HepG2 (cell line): ENCODE data around the gene SMYD5. TPM values are rescaled to one million over a fixed set of nuclear protein-coding genes. Genes with fewer than 3 reads are reported as not detected.
A peak's percentile ranks its signal among the peaks of the same experiment; 100 is the strongest.

ENCODE experiments used
- ATAC-seq: fragments of 200-7000 bp; cut with Tn5 transposase; 3 replicates; pipeline ENCODE4 v1.9.1; 2020; ENCODE audit warnings: mild to moderate bottlenecking, moderate library complexity
- BruUV-seq: library from RNA; stranded (reverse); fragments of 400-500 nt; replicated peaks from 2 replicates; lab custom pipeline; 2021; lab: Mats Ljungman, UMichigan
- CTCF ChIA-PET: fragments of 300-600 bp; formaldehyde crosslinking; extraction: SDS; loops from one replicate; lab custom pipeline; 2021; ENCODE audit warnings: low total read pairs, inconsistent platforms, low intra/inter-chr PET ratio; lab: Yijun Ruan, JAX
- POLR2A ChIA-PET: fragments of 350-600 bp; sonication (Branson Sonifier 250); formaldehyde crosslinking; loops from one replicate; lab custom pipeline; 2020; ENCODE audit warnings: antibody characterized with exemption, inconsistent platforms; lab: Yijun Ruan, JAX
- DNase-seq: peaks from one replicate; pipeline ENCODE4 v3.0.0-alpha.2; 2015; ENCODE audit warnings: low spot score
- FAIRE-seq: peaks from 3 replicates; lab custom pipeline; 2011; peaks lifted over from hg19 to GRCh38; lab: Jason Lieb, UNC
- H2AFZ ChIP-seq: one replicate; pipeline ENCODE4 v1.6.1; 2011; ENCODE audit warnings: low read length, inconsistent platforms
- H3K27ac ChIP-seq: fragments of 300-600 bp; 3 replicates; pipeline ENCODE4 v1.8.0; 2011; ENCODE audit warnings: mixed run types, mild to moderate bottlenecking, mixed read lengths, low read length, inconsistent platforms; ENCODE audit not compliant: insufficient read depth; ENCODE audit errors: extremely low read length
- H3K27me3 ChIP-seq, 2 experiments: fragments of 200-600 bp in 1 of 2; 2 replicates in 1 of 2; 3 replicates in 1 of 2; pipeline versions ENCODE4 v1.6.0 to v1.8.0; 2011; ENCODE audit warnings: low read length in 2 of 2, mild to moderate bottlenecking in 2 of 2, moderate library complexity in 2 of 2, inconsistent platforms in 1 of 2; ENCODE audit not compliant: insufficient read depth in 2 of 2, control insufficient read depth in 1 of 2
- H3K36me3 ChIP-seq, 2 experiments: fragments of 200-600 bp in 1 of 2; replicated peaks in 1 of 2; 2 replicates in 1 of 2; 3 replicates in 1 of 2; pipeline versions ENCODE4 v1.5.1 to v1.8.0; 2011; ENCODE audit warnings: low read length in 2 of 2, inconsistent platforms in 1 of 2; ENCODE audit not compliant: insufficient read depth in 2 of 2, control insufficient read depth in 1 of 2
- H3K4me1 ChIP-seq: 2 replicates; pipeline ENCODE4 v1.5.1; 2012; ENCODE audit warnings: low read length, inconsistent platforms; ENCODE audit not compliant: insufficient read depth
- H3K4me2 ChIP-seq: 2 replicates; pipeline ENCODE4 v1.6.0; 2011; ENCODE audit warnings: low read depth, low read length, inconsistent platforms
- H3K4me3 ChIP-seq, 3 experiments: fragments of 200-600 bp in 1 of 3; sonication (generic), shearing (Covaris generic) in 1 of 3; replicated peaks in 1 of 3; 2 replicates each; pipeline ENCODE4 v1.5.1; 2011 to 2016; ENCODE audit warnings: low read length in 3 of 3, inconsistent platforms in 2 of 3, low read depth in 2 of 3, mild to moderate bottlenecking in 2 of 3, control low read depth in 1 of 3, mixed read lengths in 1 of 3; ENCODE audit not compliant: insufficient read depth in 1 of 3
- H3K79me2 ChIP-seq: one replicate; pipeline ENCODE4 v1.6.1; 2011; ENCODE audit warnings: low read length, inconsistent platforms; ENCODE audit not compliant: insufficient read depth
- H3K9ac ChIP-seq: 2 replicates; pipeline ENCODE4 v1.6.0; 2011; ENCODE audit warnings: mild to moderate bottlenecking, low read depth, low read length, inconsistent platforms; ENCODE audit not compliant: insufficient read depth
- H3K9me3 ChIP-seq: 2 replicates; pipeline ENCODE4 v1.5.1; 2012; ENCODE audit warnings: mild to moderate bottlenecking, low read length
- H4K20me1 ChIP-seq: 2 replicates; pipeline ENCODE4 v1.6.0; 2011; ENCODE audit warnings: inconsistent platforms, mild to moderate bottlenecking, low read length, moderate library complexity; ENCODE audit not compliant: insufficient read depth
- ATF7 ChIP-seq, 2 experiments: fragments of 450-650 bp in 1 of 2; sonication (generic) in 1 of 2; formaldehyde crosslinking in 1 of 2; IDR thresholded peaks; 2 replicates each; pipeline versions ENCODE4 v1.4.0 to v1.6.1; 2016 to 2020; ENCODE audit warnings: antibody characterized with exemption in 1 of 2, mild to moderate bottlenecking in 1 of 2, missing genetic modification reagents in 1 of 2
- CEBPB ChIP-seq: IDR thresholded peaks from 2 replicates; pipeline ENCODE4 v1.6.1; 2011; ENCODE audit warnings: low read depth, low read length, improper control_type of control experiment, borderline replicate concordance
- JUNB ChIP-seq: sonication (generic); formaldehyde crosslinking; IDR thresholded peaks from 2 replicates; pipeline ENCODE4 v1.8.0; 2022; ENCODE audit warnings: missing genetic modification reagents, mild to moderate bottlenecking, borderline replicate concordance
- JUND ChIP-seq: sonication (generic); formaldehyde crosslinking; IDR thresholded peaks from 2 replicates; pipeline ENCODE4 v1.8.0; 2022; ENCODE audit warnings: mild to moderate bottlenecking, missing genetic modification reagents
- SIN3A ChIP-seq: IDR thresholded peaks from 2 replicates; pipeline ENCODE4 v1.6.1; 2011; ENCODE audit warnings: low read depth, mild to moderate bottlenecking, control low read depth, low read length, borderline replicate concordance
- TCF7L2 ChIP-seq: IDR thresholded peaks from 2 replicates; pipeline ENCODE4 v1.6.1; 2011; ENCODE audit warnings: mild to moderate bottlenecking, low read depth, low read length, moderate library complexity
- TOPORS ChIP-seq: sonication (generic); formaldehyde crosslinking; IDR thresholded peaks from 2 replicates; pipeline ENCODE4 v1.8.0; 2023; ENCODE audit warnings: mild to moderate bottlenecking, missing genetic modification reagents
- WGBS: methylation state at CpG from one replicate; pipeline ENCODE4 v1.1.6; 2017; ENCODE audit warnings: low lambda C conversion rate; 5-methylcytosine and 5-hydroxymethylcytosine counted together
- in situ Hi-C: cut with HindIII; loops from 2 replicates; pipeline ENCODE4 v1.10.0; 2017; ENCODE audit warnings: low pct_unique_long_range_greater_than_20kb; ENCODE audit not compliant: extremely low pct_ligation_motif_present
- intact Hi-C: fragments of 100-400 bp; cut with micrococcal nuclease; formaldehyde crosslinking; loops from one replicate; pipeline ENCODE4 v1.10.0; 2022; ENCODE audit not compliant: unreplicated experiment
- polyA plus RNA-seq, 8 experiments: library from polyadenylated mRNA; depleted of rRNA in 3 of 8; stranded (reverse) in 7 of 8; unstranded in 1 of 8; fragments of >200 nt; fragmentation: Illumina TruSeq in 4 of 8; extraction: Trizol in 4 of 8; gene quantifications; 2 replicates each; pipeline versions ENCODE4 v1.2.1 to v1.2.3, GENCODE V29; 2011 to 2016; ENCODE audit warnings: low read depth in 4 of 8, missing spikeins in 1 of 8, mixed read lengths in 1 of 8; ENCODE audit not compliant: insufficient read depth in 1 of 8
- total RNA-seq, 5 experiments: library from RNA; depleted of rRNA; stranded (reverse); fragments of >200 nt; fragmentation: Illumina TruSeq; extraction: Trizol; gene quantifications; 2 replicates each; pipeline ENCODE4 v1.2.3, GENCODE V29; 2016; ENCODE audit warnings: low read depth in 1 of 5
- TF ChIP-seq, protein P1 (sequence below): sonication (generic); formaldehyde crosslinking; IDR thresholded peaks from 2 replicates; pipeline ENCODE4 v1.4.0; 2020; ENCODE audit warnings: missing genetic modification reagents
- TF ChIP-seq, protein P2 (sequence below): IDR thresholded peaks from 2 replicates; pipeline ENCODE4 v1.6.1; 2016; ENCODE audit warnings: missing compliant biosample characterization, missing genetic modification reagents, borderline replicate concordance

The SMYD5 gene
- total and polyA plus RNA-seq, 2 of the 13 experiments (the other 11 are each of a cell fraction or from before 2014, with no cell fraction given) = 55.8 to 70.4 TPM

DNA sequence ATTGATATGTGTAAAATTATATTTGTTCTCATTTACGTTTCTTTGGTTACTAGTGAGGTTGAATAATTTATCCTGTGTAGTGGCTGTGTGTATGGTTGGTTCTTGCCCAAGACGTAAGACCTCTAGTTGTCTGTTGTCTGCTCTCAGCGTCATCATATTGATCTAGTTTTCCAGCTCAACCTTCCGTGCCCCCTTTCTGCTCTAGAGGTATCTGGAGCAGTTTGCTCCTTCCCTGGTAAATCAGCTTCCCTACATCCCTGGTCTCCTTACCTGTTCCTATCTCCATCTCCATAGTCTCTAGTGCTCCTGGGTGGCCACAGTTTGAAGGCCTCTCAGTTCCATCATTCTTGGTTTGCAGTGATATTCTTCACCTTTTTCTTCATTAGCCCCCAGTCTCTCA lies 1.2 kb downstream of the SMYD5 start:
- Histone ChIP-seq H3K4me1 (peaks cover 50% of the 10 kb centered on the region), H3K9ac (peak overlapping the region; percentile 96), H4K20me1 (peaks cover 12% of the 10 kb centered on the region; the same call in 1 of the 2 replicates), H3K27ac (peak overlapping the region; percentile 92), H2AFZ (no peak overlapping the region), H3K36me3 (peaks cover 8 to 27% of the 10 kb centered on the region in 2 experiments), H3K27me3 (no peaks in the 10 kb centered on the region), H3K4me3 (peak overlapping the region; percentile 86 to 93 (median 91)), H3K9me3 (no peaks in the 10 kb centered on the region), H3K4me2 (peak overlapping the region; percentile 99), H3K79me2 (peaks cover 48% of the 10 kb centered on the region)
- WGBS = 14% methylated on average over 4 of the region's 4 CpGs
- no TSS peak for BruUV-seq
- DNase-seq (no peak), ATAC-seq (no peak), FAIRE-seq (no peak)
- ChIA-PET CTCF (no interaction called here), POLR2A (interaction anchor here (0.8 to 1.6 kb wide), 5 partner anchors 10 to 45 kb away, joined by 3 to 19 read pairs (median 4); partner anchors contain the start of genes CCT7 and PRADC1)
- in situ Hi-C loops (no loop called here), intact Hi-C loops (loop anchor here (10.0 kb wide), 1 partner anchor 170 kb away; the partner anchor contains the start of gene ALMS1)
- TF ChIP-seq, protein P1, sequence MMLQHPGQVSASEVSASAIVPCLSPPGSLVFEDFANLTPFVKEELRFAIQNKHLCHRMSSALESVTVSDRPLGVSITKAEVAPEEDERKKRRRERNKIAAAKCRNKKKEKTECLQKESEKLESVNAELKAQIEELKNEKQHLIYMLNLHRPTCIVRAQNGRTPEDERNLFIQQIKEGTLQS (CRISPR knock-in tag) = no peak
- TF ChIP-seq, protein P2, sequence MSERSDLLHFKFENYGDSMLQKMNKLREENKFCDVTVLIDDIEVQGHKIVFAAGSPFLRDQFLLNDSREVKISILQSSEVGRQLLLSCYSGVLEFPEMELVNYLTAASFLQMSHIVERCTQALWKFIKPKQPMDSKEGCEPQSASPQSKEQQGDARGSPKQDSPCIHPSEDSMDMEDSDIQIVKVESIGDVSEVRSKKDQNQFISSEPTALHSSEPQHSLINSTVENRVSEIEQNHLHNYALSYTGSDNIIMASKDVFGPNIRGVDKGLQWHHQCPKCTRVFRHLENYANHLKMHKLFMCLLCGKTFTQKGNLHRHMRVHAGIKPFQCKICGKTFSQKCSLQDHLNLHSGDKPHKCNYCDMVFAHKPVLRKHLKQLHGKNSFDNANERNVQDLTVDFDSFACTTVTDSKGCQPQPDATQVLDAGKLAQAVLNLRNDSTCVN = peak; percentile 95
- 0 out of 2 replicates have a peak, but pooled peaks have one; percentile 25 for TF ChIP-seq SIN3A

DNA sequence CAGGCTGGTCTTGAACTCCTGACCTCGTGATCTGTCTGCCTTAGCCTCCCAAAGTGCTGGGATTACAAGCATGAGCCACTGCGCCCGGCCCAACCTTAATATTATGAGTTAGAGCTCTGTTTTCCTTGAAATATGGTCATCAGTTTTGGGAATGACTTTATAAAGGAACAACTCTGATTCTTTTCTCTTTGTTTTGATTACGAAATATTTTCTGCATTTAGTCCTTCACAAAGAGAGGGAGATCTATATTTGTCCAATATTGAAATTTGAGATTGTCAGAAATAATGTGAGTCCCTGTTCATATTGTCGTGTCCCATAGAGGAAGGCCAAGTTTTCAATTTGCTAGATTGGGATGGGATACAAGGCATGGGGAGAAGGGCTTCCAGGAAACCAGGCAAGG lies 3.1 kb downstream of the SMYD5 start:
- H3K27ac ChIP-seq = no peak overlapping the region
- WGBS = 95% methylated on average over 5 of the region's 5 CpGs

More for the DNA sequence above, 3.1 kb downstream of the SMYD5 start:
- in situ Hi-C loops = no loop called here
- FAIRE-seq (no peak), ATAC-seq (no peak), DNase-seq (no peak)
- Histone ChIP-seq H3K4me2 (no peak overlapping the region), H3K36me3 (peaks cover 21 to 46% of the 10 kb centered on the region in 2 experiments), H3K4me3 (no peak overlapping the region), H4K20me1 (peaks cover 12% of the 10 kb centered on the region; the same call in 1 of the 2 replicates), H3K4me1 (peaks cover 34% of the 10 kb centered on the region), H2AFZ (no peak overlapping the region), H3K27me3 (no peaks in the 10 kb centered on the region), H3K9me3 (no peaks in the 10 kb centered on the region), H3K9ac (no peak overlapping the region), H3K79me2 (peaks cover 48% of the 10 kb centered on the region)
- TF ChIP-seq JUND (CRISPR knock-in tag) (no peak), TCF7L2 (no peak), TOPORS (CRISPR knock-in tag) (no peak), CEBPB (peak; percentile 63; the same call in 1 of the 2 replicates), ATF7 (IDR thresholded peaks at IDR 0.05) (no peak), ATF7 (CRISPR knock-in tag; IDR thresholded peaks at IDR 0.05) (no peak), JUNB (CRISPR knock-in tag) (no peak)
- ChIA-PET POLR2A (interaction anchor here (3.0 to 5.6 kb wide), 2 partner anchors 12 to 17 kb away, joined by 10 to 37 read pairs; partner anchors contain the start of genes CCT7 and PRADC1), CTCF (no interaction called here)
- BruUV-seq = no TSS peak
- intact Hi-C loops = loop anchor here (10.0 kb wide), 1 partner anchor 168 kb away; the partner anchor contains the start of gene ALMS1
